Measurements from ENCODE around the gene PGLYRP1. TPM values are rescaled to one million over a fixed set of nuclear protein-coding genes. Genes with fewer than 3 reads are reported as not detected.

PGLYRP1 gene
- polyA plus RNA-seq (2011; rRNA removed): not detected in 2 replicates
- not detected in 2 replicates for polyA minus RNA-seq (2011; rRNA and poly(A)+ RNA removed)

DNA sequence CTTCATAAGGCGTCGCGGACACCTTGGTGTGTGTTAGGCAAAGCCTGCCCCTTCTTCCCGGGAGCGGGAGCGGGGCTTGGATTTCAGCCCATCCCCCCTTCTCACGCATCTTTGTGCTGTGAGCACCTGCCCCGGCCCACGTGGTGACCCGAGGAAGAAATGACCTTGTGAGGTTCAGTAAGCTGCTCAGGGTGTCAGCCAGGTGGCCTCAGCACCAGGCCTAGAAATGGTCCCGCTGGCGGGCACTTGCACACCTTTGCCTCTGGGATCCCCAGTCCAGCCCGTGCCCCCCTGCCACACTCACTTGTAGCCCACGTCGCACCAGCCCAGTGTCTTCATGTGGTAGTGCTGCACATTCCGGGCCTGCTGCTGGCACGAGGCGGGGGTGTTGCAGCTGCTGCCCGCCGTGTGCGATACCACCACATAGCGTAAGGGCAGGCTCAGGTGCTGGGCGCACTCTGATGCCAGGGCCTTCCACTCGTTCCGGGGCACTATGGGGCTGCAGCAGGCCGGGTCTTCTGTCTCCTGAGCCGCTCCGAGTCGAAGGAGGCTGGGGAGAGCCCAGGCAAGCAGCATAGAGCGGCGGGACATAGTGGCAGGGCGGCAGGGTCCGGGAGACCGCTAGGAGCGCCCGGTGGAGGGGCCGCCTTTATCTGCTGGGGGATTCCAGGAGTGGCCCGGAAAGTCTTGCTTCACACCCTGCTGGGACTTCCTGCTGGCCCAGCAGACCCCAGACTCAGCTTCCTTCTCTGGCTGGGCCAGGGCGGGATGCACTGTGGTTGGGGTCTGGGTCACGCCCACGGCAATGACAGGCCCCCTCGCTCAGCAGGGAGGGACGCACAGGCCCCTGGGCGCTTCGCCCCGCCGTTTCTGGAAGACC, at the start of gene PGLYRP1:
TSS of gene PGLYRP1 (minus strand) at position 623 of the 880 bp plus-strand sequence. CDS start at position 591, 32 bp downstream.
- POLR2A ChIA-PET: no interaction called here

DNA sequence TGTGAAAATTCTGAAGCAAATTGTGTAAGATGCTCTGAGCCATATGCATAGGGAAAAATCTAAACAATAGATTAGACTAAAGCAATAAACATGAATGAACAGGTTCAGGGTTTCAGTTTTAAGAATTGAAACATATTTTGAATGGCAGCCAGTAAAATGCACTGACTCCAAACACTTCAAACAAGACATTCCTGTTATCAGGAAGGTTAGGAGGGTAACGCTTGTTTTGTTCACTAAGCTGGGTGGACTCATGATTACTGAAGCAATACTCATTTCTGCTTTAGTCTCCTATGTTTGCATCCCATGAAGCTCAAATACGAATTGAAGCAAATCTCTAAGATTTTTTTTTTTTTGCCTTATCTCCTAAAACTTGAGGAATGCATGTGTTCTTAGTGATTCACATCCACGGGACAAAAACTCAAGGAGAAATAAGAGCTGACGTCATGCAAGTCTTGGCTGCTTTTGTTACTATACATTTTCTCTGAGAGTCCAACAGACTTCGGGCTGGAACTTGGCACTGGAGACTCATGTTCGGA, 47.0 kb upstream of the PGLYRP1 start:
- no peak for TF ChIP-seq CTCF (IDR thresholded peaks at IDR 0.05; ENCODE audit: low read depth, low read length)
- CTCF ChIA-PET: interaction anchor here (1.6 to 2.9 kb wide), 3 partner anchors 10 to 41 kb away, joined by 5 to 29 read pairs (median 8); no protein-coding TSS in a partner anchor
- peak overlapping the region; percentile 57 for H3K27ac ChIP-seq (ENCODE audit: low read depth, low read length)

More for the DNA sequence above, at the start of gene PGLYRP1:
- no peak for DNase-seq (ENCODE audit: low read depth, low spot score)
- TF ChIP-seq CTCF (IDR thresholded peaks at IDR 0.05; ENCODE audit: low read depth, low read length): no peak
- CTCF ChIA-PET: no interaction called here
- Histone ChIP-seq H3K4me3 (ENCODE audit: low read depth, low read length) (no peak within 1 kb of the TSS), H3K27me3 (ENCODE audit: control insufficient read depth, insufficient read depth, low read length) (peaks cover 23% of the 10 kb centered on the region), H3K27ac (ENCODE audit: low read depth, low read length) (no peak within 1 kb of the TSS), H3K9me3 (ENCODE audit: control insufficient read depth, insufficient read depth, low read length) (no peaks in the 10 kb centered on the region; the same call in 1 of the 2 replicates)

DNA sequence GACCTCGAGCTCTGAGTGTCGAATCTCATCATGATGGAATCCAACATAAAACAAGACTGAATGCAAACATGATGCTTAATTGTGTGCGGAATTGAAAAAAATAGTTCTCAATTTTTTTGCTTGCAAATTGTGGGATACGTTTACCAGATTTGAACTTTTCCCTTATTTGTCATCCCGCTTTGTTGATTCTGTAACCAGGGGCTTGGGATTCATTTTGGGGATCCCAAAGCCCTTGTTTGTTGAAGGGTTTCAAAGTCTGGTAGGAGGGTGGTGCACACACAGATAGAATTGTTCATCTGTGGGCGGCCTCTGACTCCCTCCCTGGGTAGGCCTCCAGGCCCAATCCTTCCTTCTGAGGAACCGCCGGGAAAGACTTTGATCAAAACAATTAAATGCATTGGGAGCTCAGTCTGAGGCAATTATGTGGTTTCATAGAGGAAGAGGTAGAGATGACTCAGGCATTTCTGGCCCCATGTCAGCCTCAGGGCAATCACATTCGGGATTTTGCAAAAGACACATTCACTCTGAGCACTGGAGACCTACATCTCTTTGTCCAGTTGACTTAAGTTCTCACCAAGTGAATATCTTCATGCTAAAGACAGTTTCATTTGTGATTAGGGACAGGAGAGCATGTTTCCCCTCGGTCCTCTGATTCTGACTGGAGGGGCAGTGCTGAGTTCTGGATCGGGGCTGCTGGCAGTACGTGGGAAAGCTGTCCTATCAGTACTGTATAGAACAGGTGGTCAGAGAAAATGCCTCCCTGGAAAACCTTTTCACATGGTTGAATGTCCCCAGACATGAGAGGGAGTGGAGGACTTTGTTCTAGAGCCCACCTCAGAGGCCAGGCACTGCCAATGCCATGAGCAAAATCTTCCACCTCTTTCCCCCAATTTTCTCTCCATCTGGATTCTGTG, 45.7 kb upstream of the PGLYRP1 start:
- ChIA-PET CTCF (interaction anchor here (1.1 to 1.4 kb wide), 2 partner anchors 8 to 9 kb away, joined by 3 to 4 read pairs; no protein-coding TSS in a partner anchor), POLR2A (no interaction called here)
- peak overlapping the region; percentile 39 for H3K27ac ChIP-seq (ENCODE audit: low read depth, low read length)
- TF ChIP-seq CTCF (IDR thresholded peaks at IDR 0.05; ENCODE audit: low read depth, low read length): no peak
- no peak overlapping the region for H3K4me3 ChIP-seq (ENCODE audit: low read depth, low read length)
- peak; percentile 47 for DNase-seq (ENCODE audit: low read depth, low spot score)
- no peaks in the 10 kb centered on the region for H3K9me3 ChIP-seq (ENCODE audit: control insufficient read depth, insufficient read depth, low read length)
- peaks cover 33% of the 10 kb centered on the region for H3K27me3 ChIP-seq (ENCODE audit: control insufficient read depth, insufficient read depth, low read length)

More for the DNA sequence above, 47.0 kb upstream of the PGLYRP1 start:
- DNase-seq (ENCODE audit: low read depth, low spot score): peak; percentile 74
- no peak overlapping the region for H3K4me3 ChIP-seq (ENCODE audit: low read depth, low read length)
- POLR2A ChIA-PET: no interaction called here
- peaks cover 38% of the 10 kb centered on the region for H3K27me3 ChIP-seq (ENCODE audit: control insufficient read depth, insufficient read depth, low read length)
- no peaks in the 10 kb centered on the region for H3K9me3 ChIP-seq (ENCODE audit: control insufficient read depth, insufficient read depth, low read length)

GRCh38 chr19:46067691-46068090, 44.8 kb upstream of the PGLYRP1 start:
- Histone ChIP-seq H3K4me3 (ENCODE audit: low read depth, low read length) (no peak overlapping the region), H3K9me3 (ENCODE audit: control insufficient read depth, insufficient read depth, low read length) (no peaks in the 10 kb centered on the region), H3K27ac (ENCODE audit: low read depth, low read length) (no peak overlapping the region), H3K27me3 (ENCODE audit: control insufficient read depth, insufficient read depth, low read length) (peaks cover 35% of the 10 kb centered on the region)
- DNase-seq (ENCODE audit: low read depth, low spot score): no peak
- CTCF ChIA-PET: interaction anchor here (1.4 to 1.6 kb wide), 2 partner anchors 10 to 39 kb away, joined by 4 to 8 read pairs; no protein-coding TSS in a partner anchor
- TF ChIP-seq CTCF (IDR thresholded peaks at IDR 0.05; ENCODE audit: low read depth, low read length): no peak
- POLR2A ChIA-PET: no interaction called here
